Measurements from ENCODE around the gene PTCD1.
A peak's percentile ranks its signal among the peaks of the same experiment; 100 is the strongest.
"Not testable (repeated sequence)": the region's sequence is repeated elsewhere in the genome, so short reads cannot be mapped to it uniquely, and the experiment has no call there.

PTCD1 gene

GRCh38 chr7:99390941-99391602, 47.5 kb downstream of the PTCD1 start:
- no peak for DNase-seq (ENCODE audit: low read depth in 2 of 2, low spot score in 1 of 2)

DNA sequence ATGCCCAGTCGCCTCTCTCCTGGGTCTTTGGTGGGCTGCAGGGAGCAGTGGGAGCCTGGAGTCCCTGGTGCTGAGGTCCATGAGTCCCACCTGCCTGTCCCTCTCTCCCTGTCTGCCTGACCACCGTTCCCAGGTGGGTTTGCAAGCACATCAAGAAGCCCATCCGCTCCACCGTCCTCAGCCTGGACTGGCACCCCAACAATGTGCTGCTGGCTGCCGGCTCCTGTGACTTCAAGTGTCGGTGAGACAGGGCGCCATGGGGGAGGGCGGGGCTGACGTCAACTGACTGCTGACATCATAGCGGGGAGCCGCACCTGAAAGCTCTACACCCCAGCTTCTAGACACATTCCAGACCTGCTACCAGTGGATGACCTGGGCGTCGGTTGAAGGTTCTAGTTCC, 48.8 kb downstream of the PTCD1 start:
- no peak for DNase-seq (ENCODE audit: low read depth in 2 of 2, low spot score in 1 of 2)

DNA sequence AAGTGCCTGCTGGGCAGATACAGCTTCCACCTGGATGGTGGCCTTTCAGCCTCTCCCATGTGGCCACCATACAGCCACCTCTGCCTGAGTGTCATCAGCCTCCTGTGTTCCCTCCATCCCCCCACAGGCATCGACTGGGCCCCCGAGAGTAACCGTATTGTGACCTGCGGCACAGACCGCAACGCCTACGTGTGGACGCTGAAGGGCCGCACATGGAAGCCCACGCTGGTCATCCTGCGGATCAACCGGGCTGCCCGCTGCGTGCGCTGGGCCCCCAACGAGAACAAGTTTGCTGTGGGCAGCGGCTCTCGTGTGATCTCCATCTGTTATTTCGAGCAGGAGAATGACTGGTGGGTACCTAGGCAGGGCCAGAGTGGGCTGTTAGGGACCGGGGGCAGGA, 50.7 kb downstream of the PTCD1 start:
- no peak for DNase-seq (ENCODE audit: low read depth in 2 of 2, low spot score in 1 of 2)

GRCh38 chr7:99387239-99387635, 51.4 kb downstream of the PTCD1 start:
- not testable (repeated sequence) for DNase-seq (ENCODE audit: low read depth in 2 of 2, low spot score in 1 of 2)

DNA sequence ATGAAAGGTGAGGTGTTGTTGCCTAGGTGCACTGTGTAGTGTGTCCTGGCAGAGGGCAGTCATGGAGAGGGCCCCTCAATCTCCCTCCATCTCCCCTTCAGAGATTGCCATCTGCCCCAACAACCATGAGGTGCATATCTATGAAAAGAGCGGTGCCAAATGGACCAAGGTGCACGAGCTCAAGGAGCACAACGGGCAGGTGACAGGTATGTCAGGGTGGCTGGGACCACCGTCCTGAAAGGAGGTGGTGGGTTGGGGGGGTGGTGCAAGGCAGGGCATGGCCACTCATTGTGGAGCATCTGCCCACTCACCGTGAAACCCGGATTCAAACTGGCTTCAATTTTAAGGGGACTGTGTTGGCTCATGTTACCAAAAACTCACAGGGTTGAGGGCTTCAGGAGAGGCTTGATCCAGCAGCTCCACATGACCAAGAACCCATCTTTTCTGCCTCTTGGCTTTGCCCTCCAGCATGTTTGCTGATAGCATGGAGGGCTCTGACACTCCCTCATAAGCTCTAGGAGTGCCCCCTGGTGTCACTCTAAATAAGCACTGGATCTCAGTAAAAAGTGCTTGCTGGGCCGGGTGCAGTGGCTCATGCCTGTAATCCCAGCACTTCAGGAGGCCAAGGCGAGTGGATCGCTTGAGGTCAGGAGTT, 51.9 kb downstream of the PTCD1 start:
- DNase-seq (ENCODE audit: low read depth in 2 of 2, low spot score in 1 of 2) = no peak

DNA sequence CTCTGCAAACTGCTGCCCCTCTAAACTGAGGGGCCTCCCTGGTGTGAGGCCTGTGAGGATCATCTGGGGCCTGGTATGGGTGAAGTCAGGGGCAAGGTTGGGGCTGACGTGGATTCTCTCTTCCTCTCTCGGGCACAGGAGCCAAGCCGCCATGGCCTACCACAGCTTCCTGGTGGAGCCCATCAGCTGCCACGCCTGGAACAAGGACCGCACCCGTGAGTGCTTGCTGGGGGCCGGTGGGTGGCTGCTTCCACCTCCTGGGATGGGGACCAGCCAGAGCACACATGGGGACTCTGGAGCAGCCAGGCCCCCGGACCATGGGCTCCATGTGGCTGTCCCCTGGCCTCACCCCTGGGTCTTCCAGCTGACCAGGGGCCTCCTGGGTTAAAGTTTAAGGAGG, 53.0 kb downstream of the PTCD1 start:
- DNase-seq (ENCODE audit: low read depth in 2 of 2, low spot score in 1 of 2) = no peak

DNA sequence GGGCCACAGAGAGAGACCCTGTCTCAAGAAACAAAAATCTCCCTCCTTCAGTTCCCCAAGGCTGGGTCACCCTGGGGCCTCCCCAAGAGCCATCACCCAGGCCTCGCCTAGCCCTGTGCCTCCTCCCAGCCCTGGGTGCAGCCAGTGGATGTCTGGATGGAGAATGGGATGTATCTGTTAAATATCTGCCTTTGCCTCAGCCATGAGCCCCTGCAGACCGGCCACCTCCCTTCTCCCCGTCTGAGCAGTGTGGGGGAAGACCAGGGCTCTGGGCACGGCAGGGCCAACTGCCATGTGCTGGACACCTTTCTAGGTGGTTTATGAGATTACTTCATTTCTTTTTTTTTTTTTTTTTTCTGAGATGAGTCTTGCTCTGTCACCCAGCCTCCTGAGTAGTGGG, 54.1 kb downstream of the PTCD1 start:
- DNase-seq (ENCODE audit: low read depth in 2 of 2, low spot score in 1 of 2) = no peak

DNA sequence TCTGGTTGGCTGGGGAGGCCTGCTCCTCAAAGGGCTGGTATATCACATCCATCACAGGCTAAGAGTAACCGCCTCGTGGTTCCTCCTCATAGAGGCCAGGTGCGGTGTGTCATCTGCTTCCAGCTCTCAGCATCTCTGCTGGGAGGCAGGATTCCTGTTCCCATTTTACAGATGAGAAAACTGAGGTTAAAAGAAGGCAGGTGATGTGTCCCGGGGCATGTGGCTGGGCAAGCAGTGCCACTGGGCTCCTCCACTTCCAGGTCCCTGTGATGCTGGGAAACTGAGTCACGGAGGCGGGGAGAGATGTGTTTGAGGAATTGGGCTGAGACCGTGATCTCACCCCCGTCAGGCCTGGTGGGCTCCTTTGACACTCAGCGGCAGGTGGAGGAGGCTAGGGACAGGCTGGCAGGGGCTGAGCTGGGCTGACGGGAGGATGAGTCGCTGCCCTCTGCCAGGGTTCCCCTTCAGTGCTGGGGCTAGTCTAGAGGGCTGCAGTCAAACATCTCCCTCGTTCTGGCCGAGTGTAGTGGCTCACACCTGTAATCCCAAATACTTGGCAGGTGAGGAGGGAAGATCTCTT, 54.7 kb downstream of the PTCD1 start:
- no peak for DNase-seq (ENCODE audit: low read depth in 2 of 2, low spot score in 1 of 2)

GRCh38 chr7:99383203-99383602, 55.4 kb downstream of the PTCD1 start:
- no peak for DNase-seq (ENCODE audit: low read depth in 2 of 2, low spot score in 1 of 2)

- no peak for DNase-seq (ENCODE audit: low read depth in 2 of 2, low spot score in 1 of 2)
Observed at GRCh38 chr7:99381664-99382075, 56.9 kb downstream of the PTCD1 start.

DNA sequence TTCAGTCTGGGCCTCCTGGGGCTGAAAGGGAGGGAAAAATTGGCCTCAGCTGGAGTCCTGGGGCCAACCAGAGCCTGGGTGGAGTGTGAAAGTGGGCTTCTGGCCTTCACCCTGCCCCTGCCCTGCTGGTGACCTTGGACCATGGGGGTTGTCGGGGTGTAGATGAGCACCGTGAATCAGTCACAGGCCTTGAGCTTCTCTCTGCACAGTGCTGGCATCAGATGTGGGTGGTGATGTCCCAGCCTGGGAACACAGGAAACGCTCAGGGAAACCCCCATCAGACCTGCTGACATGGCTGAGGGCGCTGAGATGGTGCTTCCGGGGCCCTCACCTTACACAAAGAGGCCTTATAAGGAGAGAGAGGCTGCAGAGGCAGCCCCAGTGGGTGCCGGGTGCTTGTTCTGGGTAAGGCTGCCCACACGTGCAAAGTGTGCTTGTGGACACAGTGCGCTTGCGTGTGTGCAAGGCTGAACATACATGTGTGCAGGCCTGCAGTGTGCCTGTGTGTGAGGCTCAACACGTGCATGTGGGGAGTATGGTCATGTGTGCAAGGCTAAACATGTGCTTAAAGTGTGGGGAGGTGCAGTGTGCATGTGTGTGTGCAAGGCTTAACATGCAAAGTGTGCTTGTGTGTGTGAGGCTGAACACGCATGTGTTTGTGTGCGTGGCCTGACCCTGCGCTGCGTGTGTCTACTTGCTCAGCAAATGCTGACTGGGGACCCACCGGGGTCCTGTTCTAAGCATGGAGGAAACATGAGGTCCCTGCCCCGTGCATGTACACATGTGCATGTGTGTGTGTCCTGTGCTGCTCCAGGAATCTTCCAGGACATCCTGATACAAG, 57.6 kb downstream of the PTCD1 start:
- DNase-seq (ENCODE audit: low read depth in 2 of 2, low spot score in 1 of 2) = peak; percentile 68 to 78

- DNase-seq (ENCODE audit: low read depth in 2 of 2, low spot score in 1 of 2) = no peak
Observed at GRCh38 chr7:99380032-99380822, 58.4 kb downstream of the PTCD1 start.

DNA sequence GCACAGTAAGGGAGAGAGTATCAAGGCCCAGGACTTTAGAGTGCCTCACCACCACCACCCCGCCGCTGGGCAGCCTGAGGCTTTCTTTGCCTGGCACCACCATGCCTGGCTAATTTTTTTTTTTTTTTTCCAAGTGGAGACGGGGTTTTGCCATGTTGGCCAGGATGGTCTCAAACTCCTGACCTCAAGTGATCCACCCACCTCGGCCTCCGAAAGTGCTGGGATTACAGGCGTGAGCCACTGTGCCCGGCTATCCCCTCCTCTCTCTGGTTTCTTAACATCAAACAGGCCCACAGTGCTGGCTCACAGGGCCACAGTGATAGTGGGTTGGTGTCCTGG, 58.9 kb downstream of the PTCD1 start:
- DNase-seq (ENCODE audit: low read depth in 2 of 2, low spot score in 1 of 2) = not testable (repeated sequence)

DNA sequence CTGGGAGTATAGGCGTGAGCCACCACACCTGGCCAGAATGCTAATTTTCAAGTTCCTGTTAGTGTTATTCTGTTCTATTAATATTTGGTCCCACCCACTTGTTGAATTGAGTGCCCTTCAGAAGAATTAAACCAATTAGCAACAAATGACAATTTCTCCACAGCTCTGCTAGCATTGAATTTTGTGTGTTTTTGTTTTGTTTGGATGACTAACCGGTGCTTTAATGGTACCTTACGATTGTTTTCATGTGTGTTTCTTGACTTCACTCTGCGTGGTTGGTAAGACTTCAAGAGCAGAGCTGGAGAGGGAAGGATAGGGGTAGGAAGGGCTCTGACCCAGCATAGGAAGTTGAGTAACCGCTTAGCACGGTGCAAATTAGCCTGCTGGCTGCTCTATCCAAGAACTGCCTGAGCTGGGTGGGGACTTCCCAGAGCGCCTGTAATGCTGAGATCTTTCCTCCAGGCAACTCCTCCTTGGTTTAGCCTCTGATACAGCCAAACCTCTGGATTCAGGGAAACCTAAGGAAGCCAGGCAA, 59.5 kb downstream of the PTCD1 start:
- no peak for DNase-seq (ENCODE audit: low read depth in 2 of 2, low spot score in 1 of 2)

- peak; percentile 25 to 39 for DNase-seq (ENCODE audit: low read depth in 2 of 2, low spot score in 1 of 2)
Observed at GRCh38 chr7:99375070-99375807, 63.4 kb downstream of the PTCD1 start.

- peak; percentile 66 to 71 for DNase-seq (ENCODE audit: low read depth in 2 of 2, low spot score in 1 of 2)
Observed at GRCh38 chr7:99374111-99375064, 64.2 kb downstream of the PTCD1 start, which contains the start of gene ARPC1B. Gene ARPC1B, plus strand, starts transcription at chr7:99374730. Its CDS starts 10,985 bp downstream, at chr7:99385715.

- no peak for DNase-seq (ENCODE audit: low read depth in 2 of 2, low spot score in 1 of 2)
Observed at GRCh38 chr7:99373091-99374066, 65.2 kb downstream of the PTCD1 start.

All from stimulated activated CD8-positive, alpha-beta memory T cell treated with anti-CD3 and anti-CD28 coated beads, Interleukin-4, amount 100 ng/mL, for 1 hour (primary cell).